Loucy (cell line): ENCODE results near the gene ZNF207.

Experiments
- CTCF ChIP-seq: fragments of 200-600 bp; sonication (generic); conservative IDR thresholded peaks from 2 replicates; pipeline ENCODE4 v1.5.1; 2014; ENCODE audit warnings: mild to moderate bottlenecking, antibody characterized with exemption, low read length
- EZH2phosphoT487 ChIP-seq: fragments of 200-600 bp; IDR thresholded peaks from 2 replicates; pipeline ENCODE4 v1.6.1; 2018; ENCODE audit warnings: antibody characterized with exemption, mild to moderate bottlenecking, moderate library complexity, borderline replicate concordance

- TF ChIP-seq CTCF (no peak), EZH2phosphoT487 (no peak)
Observed at GRCh38 chr17:32355649-32356377, 5.9 kb downstream of the ZNF207 start.
